Measurements from ENCODE around the gene HLA-DMB.

The HLA-DMB gene

DNA sequence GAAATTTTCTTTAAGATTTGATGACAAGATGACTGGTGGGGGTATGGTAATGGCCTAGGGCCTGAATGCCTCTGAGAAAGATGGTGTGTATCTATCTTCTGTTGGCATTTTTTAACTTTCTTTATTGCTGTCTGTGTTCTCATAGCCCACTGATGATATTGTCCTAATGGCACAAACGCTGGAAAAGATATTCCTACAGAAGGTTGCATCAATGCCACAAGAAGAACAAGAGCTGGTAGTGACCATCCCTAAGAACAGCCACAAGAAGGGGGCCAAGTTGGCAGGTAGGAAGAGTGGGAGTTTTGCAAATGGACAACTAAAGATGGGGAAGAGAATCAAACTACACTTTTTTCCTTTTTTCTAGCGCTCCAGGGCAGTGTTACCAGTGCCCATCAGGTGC lies 35.1 kb upstream of the HLA-DMB start:
- peaks cover 64% of the 10 kb centered on the region for H4K20me1 ChIP-seq (ENCODE audit: control insufficient read depth, insufficient read depth, low read depth, low read length)
- TF ChIP-seq CTCF (IDR thresholded peaks at IDR 0.05; ENCODE audit: low read depth, low read length, poor library complexity, severe bottlenecking) (no peak), EZH2phosphoT487 (IDR thresholded peaks at IDR 0.05; ENCODE audit: borderline replicate concordance, low read length) (no peak)
- H3K36me3 ChIP-seq (ENCODE audit: control insufficient read depth, low read length) = peaks cover 97% of the 10 kb centered on the region
- H3K79me2 ChIP-seq (ENCODE audit: control insufficient read depth, low read length) = peaks cover 77% of the 10 kb centered on the region
- no peak overlapping the region for H3K27ac ChIP-seq (ENCODE audit: low read depth, low read length)
- peak overlapping the region; percentile 90 for H3K4me3 ChIP-seq (ENCODE audit: low read length)
- H3F3A ChIP-seq (ENCODE audit: control insufficient read depth, insufficient read depth) = peaks cover 77% of the 10 kb centered on the region
- no peaks in the 10 kb centered on the region for H3K9me2 ChIP-seq (replicated peaks; ENCODE audit: control insufficient read depth, low read length)
- peak overlapping the region; percentile 88 for H3K4me2 ChIP-seq (ENCODE audit: low read length)
- no peaks in the 10 kb centered on the region for H3K27me3 ChIP-seq (ENCODE audit: control insufficient read depth, low read length)
- no peaks in the 10 kb centered on the region for H3K9me3 ChIP-seq (ENCODE audit: control insufficient read depth, insufficient read depth, low read length)
- H3K4me1 ChIP-seq (ENCODE audit: control insufficient read depth, low read length) = peaks cover 44% of the 10 kb centered on the region

- Histone ChIP-seq H3K27ac (ENCODE audit: low read depth, low read length) (peak overlapping the region; percentile 96; the same call in 1 of the 2 replicates), H3K9me3 (ENCODE audit: control insufficient read depth, insufficient read depth, low read length) (no peaks in the 10 kb centered on the region), H3F3A (ENCODE audit: control insufficient read depth, insufficient read depth) (peaks cover 70% of the 10 kb centered on the region), H4K20me1 (ENCODE audit: control insufficient read depth, insufficient read depth, low read depth, low read length) (peaks cover 58% of the 10 kb centered on the region), H3K79me2 (ENCODE audit: control insufficient read depth, low read length) (peaks cover 87% of the 10 kb centered on the region), H3K36me3 (ENCODE audit: control insufficient read depth, low read length) (peaks cover 95% of the 10 kb centered on the region), H3K4me3 (ENCODE audit: low read length) (peak overlapping the region; percentile 90), H3K4me2 (ENCODE audit: low read length) (peak overlapping the region; percentile 88), H3K4me1 (ENCODE audit: control insufficient read depth, low read length) (peaks cover 39% of the 10 kb centered on the region), H3K9me2 (replicated peaks; ENCODE audit: control insufficient read depth, low read length) (no peaks in the 10 kb centered on the region), H3K27me3 (ENCODE audit: control insufficient read depth, low read length) (no peaks in the 10 kb centered on the region)
- TF ChIP-seq CTCF (IDR thresholded peaks at IDR 0.05; ENCODE audit: low read depth, low read length, poor library complexity, severe bottlenecking) (no peak), EZH2phosphoT487 (IDR thresholded peaks at IDR 0.05; ENCODE audit: borderline replicate concordance, low read length) (no peak)
These were observed 33.9 kb upstream of the HLA-DMB start for GRCh38 chr6:32974541-32975308.

DNA sequence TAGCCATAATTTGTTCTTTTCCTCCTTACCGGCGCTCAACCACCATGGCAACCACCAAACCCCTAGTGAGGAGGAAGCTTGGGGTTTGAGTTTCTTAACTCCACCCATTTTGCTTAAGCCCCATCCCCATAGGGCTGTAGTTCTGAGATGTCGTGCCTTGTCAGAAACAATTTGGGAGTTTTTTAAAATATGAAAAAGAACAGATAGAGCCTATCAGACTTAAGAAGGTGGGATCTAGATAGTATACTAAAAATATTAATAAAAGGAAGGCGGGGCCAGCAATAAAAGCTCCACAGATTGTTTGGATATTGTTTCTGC lies 33.1 kb upstream of the HLA-DMB start:
- peaks cover 95% of the 10 kb centered on the region for H3K36me3 ChIP-seq (ENCODE audit: control insufficient read depth, low read length)
- H3K79me2 ChIP-seq (ENCODE audit: control insufficient read depth, low read length) = peaks cover 95% of the 10 kb centered on the region
- no peaks in the 10 kb centered on the region for H3K9me3 ChIP-seq (ENCODE audit: control insufficient read depth, insufficient read depth, low read length)
- peaks cover 44% of the 10 kb centered on the region for H3K4me1 ChIP-seq (ENCODE audit: control insufficient read depth, low read length)
- no peaks in the 10 kb centered on the region for H3K27me3 ChIP-seq (ENCODE audit: control insufficient read depth, low read length)
- H3K9me2 ChIP-seq (replicated peaks; ENCODE audit: control insufficient read depth, low read length) = no peaks in the 10 kb centered on the region
- peaks cover 67% of the 10 kb centered on the region for H3F3A ChIP-seq (ENCODE audit: control insufficient read depth, insufficient read depth)
- peak overlapping the region; percentile 88 for H3K4me2 ChIP-seq (ENCODE audit: low read length)
- peaks cover 58% of the 10 kb centered on the region for H4K20me1 ChIP-seq (ENCODE audit: control insufficient read depth, insufficient read depth, low read depth, low read length)
- TF ChIP-seq CTCF (IDR thresholded peaks at IDR 0.05; ENCODE audit: low read depth, low read length, poor library complexity, severe bottlenecking) (no peak), EZH2phosphoT487 (IDR thresholded peaks at IDR 0.05; ENCODE audit: borderline replicate concordance, low read length) (no peak)
- H3K27ac ChIP-seq (ENCODE audit: low read depth, low read length) = peak overlapping the region; percentile 96
- peak overlapping the region; percentile 90 for H3K4me3 ChIP-seq (ENCODE audit: low read length)

Data from DOHH2 (cell line).